A549 (cell line): Measurements from ENCODE around the gene MED27. TPM values are rescaled to one million over a fixed set of nuclear protein-coding genes. Genes with fewer than 3 reads are reported as not detected.

Experiments used
- ATAC-seq, 2 experiments: fragments of 200-7000 bp in 1 of 2; fragments of >200 bp in 1 of 2; cut with Nextera tagmentation in 1 of 2; cut with Tn5 transposase in 1 of 2; 3 replicates each; pipeline versions ENCODE4 v1.8.0 to v1.9.1; 2018 to 2020; ENCODE audit warnings: mild to moderate bottlenecking in 1 of 2, moderate library complexity in 1 of 2
- CTCF ChIA-PET: fragments of 300-600 bp; sonication (Branson Sonifier 250); formaldehyde crosslinking; extraction: SDS; loops from one replicate; lab custom pipeline; 2021; ENCODE audit warnings: antibody characterized with exemption, inconsistent platforms; lab: Yijun Ruan, JAX
- POLR2A ChIA-PET: fragments of 350-600 bp; formaldehyde crosslinking; extraction: SDS; loops from one replicate; lab custom pipeline; 2021; ENCODE audit warnings: antibody characterized with exemption, inconsistent platforms; lab: Yijun Ruan, JAX
- DNase-seq, 2 experiments: peaks; one replicate each; pipeline versions ENCODE4 v3.0.0 to v3.0.0-alpha.2; 2011 to 2016; ENCODE audit warnings: low read depth in 1 of 2, low spot score in 1 of 2
- FAIRE-seq: peaks from 2 replicates; lab custom pipeline; 2011; peaks lifted over from hg19 to GRCh38; lab: Jason Lieb, UNC
- H3K27ac ChIP-seq, 2 experiments: fragments of >200 bp; sonication (Bioruptor Twin); formaldehyde crosslinking; 3 replicates each; pipeline ENCODE4 v1.5.1; 2016 to 2017
- H3K4me1 ChIP-seq: fragments of >200 bp; sonication (Bioruptor Twin); formaldehyde crosslinking; 3 replicates; pipeline ENCODE4 v1.6.1; 2016
- H3K4me2 ChIP-seq: fragments of >200 bp; sonication (Bioruptor Twin); formaldehyde crosslinking; 3 replicates; pipeline ENCODE4 v1.6.1; 2016
- H3K4me3 ChIP-seq: fragments of >200 bp; sonication (Bioruptor Twin); formaldehyde crosslinking; 3 replicates; pipeline ENCODE4 v1.5.1; 2016
- H3K9me3 ChIP-seq: fragments of >200 bp; sonication (Bioruptor Twin); formaldehyde crosslinking; 3 replicates; pipeline ENCODE4 v1.6.1; 2016
- CBX8 ChIP-seq: fragments of 200-600 bp; sonication (generic); IDR thresholded peaks from 2 replicates; pipeline ENCODE4 v1.6.1; 2016
- CHD4 ChIP-seq: fragments of 200-600 bp; sonication (generic); IDR thresholded peaks from 2 replicates; pipeline ENCODE4 v1.6.1; 2016; ENCODE audit warnings: antibody characterized with exemption, mild to moderate bottlenecking, borderline replicate concordance
- EHF ChIP-seq: fragments of 250-450 bp; sonication (Bioruptor Pico); IDR thresholded peaks from 2 replicates; pipeline ENCODE4 v1.5.0; 2020; ENCODE audit warnings: mild to moderate bottlenecking
- EHMT2 ChIP-seq: fragments of 200-600 bp; sonication (generic); IDR thresholded peaks from 2 replicates; pipeline ENCODE4 v1.6.1; 2016; ENCODE audit warnings: antibody characterized with exemption, low read depth, mild to moderate bottlenecking, moderate library complexity
- ESRRA ChIP-seq: fragments of 150-350 bp; IDR thresholded peaks from 2 replicates; pipeline ENCODE4 v1.6.1; 2014; ENCODE audit warnings: mild to moderate bottlenecking, low read length, borderline replicate concordance
- FOSB ChIP-seq: fragments of 250-450 bp; sonication (Bioruptor Pico); IDR thresholded peaks from 2 replicates; pipeline ENCODE4 v1.5.0; 2020; ENCODE audit warnings: mild to moderate bottlenecking, moderate library complexity
- FOSL2 ChIP-seq, 2 experiments: fragments of 450-650 bp in 1 of 2; fragments of >200 bp in 1 of 2; sonication (Bioruptor Twin) in 1 of 2; formaldehyde crosslinking; IDR thresholded peaks; 2 replicates each; pipeline versions ENCODE4 v1.5.0 to v1.6.1; 2016 to 2020; ENCODE audit warnings: mild to moderate bottlenecking in 1 of 2, moderate library complexity in 1 of 2
- FOXS1 ChIP-seq: fragments of 250-450 bp; sonication (Bioruptor Pico); IDR thresholded peaks from 2 replicates; pipeline ENCODE4 v1.5.0; 2020; ENCODE audit warnings: mild to moderate bottlenecking, moderate library complexity
- HDAC2 ChIP-seq: fragments of 200-600 bp; sonication (generic); IDR thresholded peaks from 2 replicates; pipeline ENCODE4 v1.6.1; 2016
- HEYL ChIP-seq: fragments of 250-450 bp; sonication (Bioruptor Pico); IDR thresholded peaks from 2 replicates; pipeline ENCODE4 v1.8.0; 2021; ENCODE audit warnings: mild to moderate bottlenecking, moderate library complexity
- HOXB5 ChIP-seq: fragments of 250-450 bp; sonication (Bioruptor Pico); IDR thresholded peaks from 2 replicates; pipeline ENCODE4 v1.5.0; 2020; ENCODE audit warnings: mild to moderate bottlenecking, moderate library complexity
- KDM1A ChIP-seq: fragments of 200-600 bp; sonication (generic); IDR thresholded peaks from 2 replicates; pipeline ENCODE4 v1.6.1; 2016; ENCODE audit warnings: low read depth, mild to moderate bottlenecking
- MAFK ChIP-seq: fragments of 450-650 bp; IDR thresholded peaks from 2 replicates; pipeline ENCODE4 v1.6.1; 2014; ENCODE audit not compliant: partially characterized antibody
- MAZ ChIP-seq: fragments of 150-350 bp; IDR thresholded peaks from 2 replicates; pipeline ENCODE4 v1.6.1; 2014; ENCODE audit warnings: antibody characterized with exemption, low read depth, low read length, borderline replicate concordance
- MYC ChIP-seq: IDR thresholded peaks from 2 replicates; pipeline ENCODE4 v1.6.1; 2012; ENCODE audit warnings: mild to moderate bottlenecking, inconsistent platforms, low read length, improper control_type of control experiment, borderline replicate concordance
- NPAS2 ChIP-seq: fragments of 250-450 bp; sonication (Bioruptor Pico); IDR thresholded peaks from 2 replicates; pipeline ENCODE4 v1.8.0; 2022; ENCODE audit warnings: mild to moderate bottlenecking, moderate library complexity, borderline replicate concordance
- NR3C1 ChIP-seq: fragments of >200 bp; sonication (Bioruptor Twin); formaldehyde crosslinking; IDR thresholded peaks from 3 replicates; pipeline ENCODE4 v1.6.1; 2017
- POLR2A ChIP-seq: IDR thresholded peaks from 2 replicates; pipeline ENCODE4 v1.6.1; 2012; ENCODE audit warnings: mild to moderate bottlenecking, low read length
- RARB ChIP-seq: fragments of 250-450 bp; sonication (Bioruptor Pico); IDR thresholded peaks from 2 replicates; pipeline ENCODE4 v1.8.0; 2021; ENCODE audit warnings: mild to moderate bottlenecking, moderate library complexity
- RCOR1 ChIP-seq: fragments of 150-350 bp; IDR thresholded peaks from 2 replicates; pipeline ENCODE4 v1.6.1; 2014; ENCODE audit warnings: antibody characterized with exemption, low read length, low read depth
- RNF2 ChIP-seq: fragments of 200-600 bp; sonication (generic); IDR thresholded peaks from 2 replicates; pipeline ENCODE4 v1.6.1; 2016; ENCODE audit warnings: low read depth, mild to moderate bottlenecking, antibody characterized with exemption, moderate library complexity, borderline replicate concordance
- SMC3 ChIP-seq: fragments of >200 bp; sonication (Bioruptor Twin); formaldehyde crosslinking; IDR thresholded peaks from 3 replicates; pipeline ENCODE4 v1.6.1; 2018; ENCODE audit warnings: inconsistent platforms
- USF2 ChIP-seq: fragments of 450-650 bp; IDR thresholded peaks from 2 replicates; pipeline ENCODE4 v1.6.1; 2014; ENCODE audit warnings: antibody characterized with exemption
- ZFP36 ChIP-seq: fragments of 450-650 bp; IDR thresholded peaks from 2 replicates; pipeline ENCODE4 v1.6.1; 2014; ENCODE audit warnings: borderline replicate concordance; ENCODE audit not compliant: partially characterized antibody
- ZSCAN20 ChIP-seq: fragments of 250-450 bp; sonication (Bioruptor Pico); IDR thresholded peaks from 2 replicates; pipeline ENCODE4 v1.8.0; 2022; ENCODE audit warnings: mild to moderate bottlenecking, moderate library complexity
- WGBS: methylation state at CpG from one replicate; pipeline ENCODE4 v1.1.6; 2017; ENCODE audit errors: missing lambda C conversion rate; 5-methylcytosine and 5-hydroxymethylcytosine counted together
- polyA plus RNA-seq, 4 experiments: library from polyadenylated mRNA; depleted of rRNA in 3 of 4; stranded (reverse); fragments of >200 nt; fragmentation: RNase III in 1 of 4; extraction: RNeasy Plus Mini Kit Qiagen cat#74134 plus additional on column Dnase treatment in 1 of 4; gene quantifications; 2 replicates in 3 of 4; 3 replicates in 1 of 4; pipeline ENCODE4 v1.2.3, GENCODE V29; 2011 to 2017
- TF ChIP-seq, protein P1 (sequence below): IDR thresholded peaks from 2 replicates; pipeline ENCODE4 v1.6.1; 2012
- TF ChIP-seq, protein P2 (sequence below): IDR thresholded peaks from 2 replicates; pipeline ENCODE4 v1.6.1; 2012

Gene MED27
- polyA plus RNA-seq, 2 of the 4 experiments (the other 2 are of a cell fraction): 24.2 to 37.8 TPM

DNA sequence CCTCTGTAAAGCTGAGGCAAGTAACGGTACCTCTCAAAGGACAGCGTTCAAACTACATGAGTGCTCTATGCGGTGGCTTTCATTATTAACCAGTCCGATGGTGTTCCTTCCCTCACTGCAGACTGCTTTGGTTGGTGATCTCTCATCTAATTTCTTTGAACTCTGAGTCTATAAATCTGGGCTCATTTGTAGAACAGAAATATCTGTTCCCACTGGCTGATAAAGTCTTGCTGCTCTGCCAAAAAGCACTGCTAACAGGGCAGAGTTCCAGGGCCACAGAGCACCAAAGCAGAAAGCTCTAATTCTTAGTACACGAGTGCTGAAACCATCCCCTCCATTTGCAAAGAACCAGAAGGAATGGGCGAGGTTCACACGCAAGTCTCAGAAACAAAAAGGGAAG, 81.9 kb downstream of the MED27 start:
- H3K4me2 ChIP-seq: no peak overlapping the region
- no peak for DNase-seq
- no peak for FAIRE-seq
- WGBS: 90% methylated on average over 7 of the region's 7 CpGs
- H3K4me1 ChIP-seq: peaks cover 18% of the 10 kb centered on the region; the same call in 2 of the 3 replicates
- H3K27ac ChIP-seq: no peak overlapping the region
- ChIA-PET CTCF (no interaction called here), POLR2A (no interaction called here)
- H3K9me3 ChIP-seq: no peaks in the 10 kb centered on the region
- ATAC-seq: no peak
- H3K4me3 ChIP-seq: no peak overlapping the region
- no peak for TF ChIP-seq EHF (CRISPR knock-in tag)
- TF ChIP-seq NPAS2 (CRISPR knock-in tag): no peak
- TF ChIP-seq RNF2: no peak
- TF ChIP-seq ESRRA: no peak
- TF ChIP-seq SMC3: no peak
- TF ChIP-seq NR3C1: no peak
- no peak for TF ChIP-seq RCOR1
- TF ChIP-seq KDM1A: no peak
- TF ChIP-seq, protein P1, sequence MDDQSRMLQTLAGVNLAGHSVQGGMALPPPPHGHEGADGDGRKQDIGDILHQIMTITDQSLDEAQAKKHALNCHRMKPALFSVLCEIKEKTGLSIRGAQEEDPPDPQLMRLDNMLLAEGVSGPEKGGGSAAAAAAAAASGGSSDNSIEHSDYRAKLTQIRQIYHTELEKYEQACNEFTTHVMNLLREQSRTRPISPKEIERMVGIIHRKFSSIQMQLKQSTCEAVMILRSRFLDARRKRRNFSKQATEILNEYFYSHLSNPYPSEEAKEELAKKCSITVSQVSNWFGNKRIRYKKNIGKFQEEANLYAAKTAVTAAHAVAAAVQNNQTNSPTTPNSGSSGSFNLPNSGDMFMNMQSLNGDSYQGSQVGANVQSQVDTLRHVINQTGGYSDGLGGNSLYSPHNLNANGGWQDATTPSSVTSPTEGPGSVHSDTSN: no peak
- TF ChIP-seq FOSB (CRISPR knock-in tag): no peak
- TF ChIP-seq CBX8: no peak
- TF ChIP-seq FOXS1 (CRISPR knock-in tag): no peak
- no peak for TF ChIP-seq FOSL2 (IDR thresholded peaks at IDR 0.05)
- no peak for TF ChIP-seq FOSL2 (CRISPR knock-in tag; IDR thresholded peaks at IDR 0.05)
- no peak for TF ChIP-seq ZFP36
- no peak for TF ChIP-seq POLR2A
- TF ChIP-seq, protein P2, sequence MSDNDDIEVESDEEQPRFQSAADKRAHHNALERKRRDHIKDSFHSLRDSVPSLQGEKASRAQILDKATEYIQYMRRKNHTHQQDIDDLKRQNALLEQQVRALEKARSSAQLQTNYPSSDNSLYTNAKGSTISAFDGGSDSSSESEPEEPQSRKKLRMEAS: no peak

DNA sequence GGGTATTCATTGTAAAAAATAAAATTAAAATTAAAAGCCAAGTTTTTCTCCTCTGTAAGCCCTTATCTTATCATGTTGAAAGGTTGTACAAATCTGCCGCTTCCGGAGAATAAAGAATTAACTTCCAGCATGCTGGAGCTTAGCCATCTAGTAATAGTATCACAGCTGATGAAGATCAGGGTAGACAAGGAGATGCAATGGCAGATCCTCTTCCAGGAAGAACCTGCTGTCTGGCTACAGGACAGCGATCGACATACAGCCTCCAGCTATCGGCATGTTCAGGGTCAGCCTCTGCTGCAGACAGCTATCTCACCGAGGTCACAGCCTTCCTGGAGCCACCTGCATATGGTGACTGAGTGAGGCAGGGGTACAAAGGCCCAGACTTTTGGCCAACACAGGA, 82.6 kb downstream of the MED27 start:
- H3K9me3 ChIP-seq: no peaks in the 10 kb centered on the region
- WGBS: 85% methylated on average over 6 of the region's 6 CpGs
- CTCF ChIA-PET: interaction anchor here (1.0 kb wide), 1 partner anchor 16 kb away, joined by 3 read pairs; no protein-coding TSS in a partner anchor
- no peak for DNase-seq
- no peak for ATAC-seq
- H3K4me2 ChIP-seq: no peak overlapping the region
- no peak for TF ChIP-seq HDAC2
- TF ChIP-seq NR3C1: no peak
- TF ChIP-seq FOSB (CRISPR knock-in tag): no peak
- no peak for TF ChIP-seq HOXB5
- TF ChIP-seq MAZ: no peak
- no peak for TF ChIP-seq CHD4
- TF ChIP-seq ZSCAN20 (CRISPR knock-in tag): no peak
- TF ChIP-seq USF2: no peak
- no peak for TF ChIP-seq MYC
- TF ChIP-seq EHMT2: no peak
- TF ChIP-seq RARB (CRISPR knock-in tag): no peak
- TF ChIP-seq, all 56 proteins: peak for 0
- POLR2A ChIA-PET: no interaction called here
- no peak for FAIRE-seq
- peaks cover 15% of the 10 kb centered on the region; the same call in 2 of the 3 replicates for H3K4me1 ChIP-seq
- no peak overlapping the region for H3K27ac ChIP-seq
- H3K4me3 ChIP-seq: no peak overlapping the region

- FAIRE-seq (no peak), ATAC-seq (peak in 1 of 2 experiments; percentile 34; a peak in 1 of 6 replicates), DNase-seq (peak in 1 of 2 experiments; percentile 15)
- TF ChIP-seq HEYL (CRISPR knock-in tag) (no peak), MAFK (peak; percentile 35)
- ChIA-PET CTCF (interaction anchor here (0.5 to 1.1 kb wide), 2 partner anchors 150 to 174 kb away, joined by 3 read pairs; no protein-coding TSS in a partner anchor), POLR2A (no interaction called here)
- no peak overlapping the region for H3K27ac ChIP-seq
- no peaks in the 10 kb centered on the region for H3K9me3 ChIP-seq
- WGBS: 54% methylated on average over 2 of the region's 2 CpGs
- H3K4me3 ChIP-seq: no peak overlapping the region
- H3K4me2 ChIP-seq: no peak overlapping the region
- H3K4me1 ChIP-seq: peaks cover 8% of the 10 kb centered on the region; the same call in 1 of the 3 replicates
These were observed 84.3 kb downstream of the MED27 start for GRCh38 chr9:131995382-131995781.
